Fibroblast of villous mesenchyme (primary cell): Measurements from ENCODE around the gene SYN1. TPM values are rescaled to one million over a fixed set of nuclear protein-coding genes. Genes with fewer than 3 reads are reported as not detected.
"Not testable (repeated sequence)": the region's sequence is repeated elsewhere in the genome, so short reads cannot be mapped to it uniquely, and the experiment has no call there.

Experiments
- DNase-seq: peaks from one replicate; pipeline ENCODE4 v3.0.0-alpha.2; 2010; ENCODE audit warnings: low read depth
- H3K4me3 ChIP-seq: 2 replicates; pipeline ENCODE4 v1.5.1; 2011; ENCODE audit warnings: low read depth, mild to moderate bottlenecking, low read length
- total RNA-seq: library from RNA; depleted of rRNA; stranded (reverse); fragments of >200 nt; gene quantifications from 2 replicates; pipeline ENCODE4 v1.2.3, GENCODE V29; 2012
- TF ChIP-seq, protein P1 (sequence below): IDR thresholded peaks from 2 replicates; pipeline ENCODE4 v1.5.1; 2012; ENCODE audit warnings: low read depth, mild to moderate bottlenecking, low read length; ENCODE audit not compliant: insufficient read depth

The SYN1 gene
- 0.32 TPM in 1 of 2 replicates, not detected in the other for total RNA-seq

DNA sequence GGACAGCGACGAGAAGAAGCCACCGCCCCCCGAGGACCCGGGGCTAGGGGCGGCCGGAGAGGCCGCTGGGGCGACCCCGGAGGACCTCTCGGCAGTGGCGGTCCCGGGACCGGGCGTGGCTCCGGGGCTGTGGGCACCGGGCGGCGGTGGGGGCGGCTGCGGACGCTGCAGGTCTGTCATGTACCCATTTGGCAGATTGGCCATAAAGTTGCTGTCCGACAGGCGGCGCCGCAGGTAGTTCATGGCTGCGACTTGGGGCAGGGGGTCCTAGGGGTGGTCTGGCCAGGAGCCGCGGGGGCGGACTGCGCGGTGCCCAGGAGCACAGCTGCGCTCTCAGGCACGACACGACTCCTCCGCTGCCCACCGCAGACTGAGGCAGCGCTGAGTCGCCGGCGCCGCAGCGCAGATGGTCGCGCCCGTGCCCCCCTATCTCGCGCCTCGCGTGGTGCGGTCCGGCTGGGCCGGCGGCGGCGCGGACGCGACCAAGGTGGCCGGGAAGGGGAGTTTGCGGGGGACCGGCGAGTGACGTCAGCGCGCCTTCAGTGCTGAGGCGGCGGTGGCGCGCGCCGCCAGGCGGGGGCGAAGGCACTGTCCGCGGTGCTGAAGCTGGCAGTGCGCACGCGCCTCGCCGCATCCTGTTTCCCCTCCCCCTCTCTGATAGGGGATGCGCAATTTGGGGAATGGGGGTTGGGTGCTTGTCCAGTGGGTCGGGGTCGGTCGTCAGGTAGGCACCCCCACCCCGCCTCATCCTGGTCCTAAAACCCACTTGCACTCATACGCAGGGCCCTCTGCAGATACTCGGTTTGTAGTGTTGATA is at the start of gene SYN1:
TSS of gene SYN1 (minus strand) at position 372 of the 817 bp plus-strand sequence. CDS start at position 243, 129 bp downstream.
- TF ChIP-seq, protein P1, sequence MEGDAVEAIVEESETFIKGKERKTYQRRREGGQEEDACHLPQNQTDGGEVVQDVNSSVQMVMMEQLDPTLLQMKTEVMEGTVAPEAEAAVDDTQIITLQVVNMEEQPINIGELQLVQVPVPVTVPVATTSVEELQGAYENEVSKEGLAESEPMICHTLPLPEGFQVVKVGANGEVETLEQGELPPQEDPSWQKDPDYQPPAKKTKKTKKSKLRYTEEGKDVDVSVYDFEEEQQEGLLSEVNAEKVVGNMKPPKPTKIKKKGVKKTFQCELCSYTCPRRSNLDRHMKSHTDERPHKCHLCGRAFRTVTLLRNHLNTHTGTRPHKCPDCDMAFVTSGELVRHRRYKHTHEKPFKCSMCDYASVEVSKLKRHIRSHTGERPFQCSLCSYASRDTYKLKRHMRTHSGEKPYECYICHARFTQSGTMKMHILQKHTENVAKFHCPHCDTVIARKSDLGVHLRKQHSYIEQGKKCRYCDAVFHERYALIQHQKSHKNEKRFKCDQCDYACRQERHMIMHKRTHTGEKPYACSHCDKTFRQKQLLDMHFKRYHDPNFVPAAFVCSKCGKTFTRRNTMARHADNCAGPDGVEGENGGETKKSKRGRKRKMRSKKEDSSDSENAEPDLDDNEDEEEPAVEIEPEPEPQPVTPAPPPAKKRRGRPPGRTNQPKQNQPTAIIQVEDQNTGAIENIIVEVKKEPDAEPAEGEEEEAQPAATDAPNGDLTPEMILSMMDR: no peak
- DNase-seq: peak; percentile 79
- H3K4me3 ChIP-seq: peak within 1 kb of the TSS; percentile 46

DNA sequence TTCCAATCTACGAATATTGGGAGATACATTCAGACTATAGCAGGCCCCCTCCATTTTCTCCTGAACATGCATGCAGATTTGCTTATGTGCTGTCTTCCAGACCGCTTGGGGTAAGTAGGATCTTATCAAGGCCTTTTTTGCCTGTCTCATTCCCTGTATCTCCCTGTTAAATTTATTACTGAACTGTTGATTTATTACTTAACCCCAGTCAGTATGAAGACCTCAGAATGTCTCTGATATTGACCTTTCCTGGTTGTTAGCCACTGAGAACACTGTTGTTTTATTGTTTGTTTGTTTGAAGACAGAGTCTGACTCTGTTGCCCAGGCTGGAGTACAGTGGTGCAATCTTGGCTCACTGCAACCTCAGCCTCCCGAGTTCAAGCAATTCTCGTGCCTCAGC is 46.1 kb upstream of the SYN1 start:
- H3K4me3 ChIP-seq, DNase-seq: not testable (repeated sequence)

DNA sequence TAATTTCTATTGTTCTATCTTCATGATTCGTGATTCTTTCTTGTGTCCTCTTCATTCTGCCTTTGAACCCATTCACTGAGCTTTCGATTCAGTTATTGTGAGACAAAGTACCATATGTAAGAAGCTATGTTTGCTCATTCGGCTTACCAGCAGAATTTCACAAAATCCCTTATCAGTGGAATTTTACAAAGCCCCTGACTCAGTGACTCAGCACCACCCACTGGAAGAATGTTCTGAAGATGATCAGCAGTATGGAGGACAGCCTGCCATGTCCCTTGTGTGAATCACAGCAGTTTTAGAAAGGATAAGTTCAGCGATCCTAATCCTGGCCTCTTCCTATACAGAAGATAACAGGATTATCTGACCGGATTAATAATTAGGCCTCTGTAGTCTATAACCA is 45.1 kb upstream of the SYN1 start:
- H3K4me3 ChIP-seq: no peak overlapping the region
- DNase-seq: peak; percentile 74
- TF ChIP-seq, protein P1: no peak

DNA sequence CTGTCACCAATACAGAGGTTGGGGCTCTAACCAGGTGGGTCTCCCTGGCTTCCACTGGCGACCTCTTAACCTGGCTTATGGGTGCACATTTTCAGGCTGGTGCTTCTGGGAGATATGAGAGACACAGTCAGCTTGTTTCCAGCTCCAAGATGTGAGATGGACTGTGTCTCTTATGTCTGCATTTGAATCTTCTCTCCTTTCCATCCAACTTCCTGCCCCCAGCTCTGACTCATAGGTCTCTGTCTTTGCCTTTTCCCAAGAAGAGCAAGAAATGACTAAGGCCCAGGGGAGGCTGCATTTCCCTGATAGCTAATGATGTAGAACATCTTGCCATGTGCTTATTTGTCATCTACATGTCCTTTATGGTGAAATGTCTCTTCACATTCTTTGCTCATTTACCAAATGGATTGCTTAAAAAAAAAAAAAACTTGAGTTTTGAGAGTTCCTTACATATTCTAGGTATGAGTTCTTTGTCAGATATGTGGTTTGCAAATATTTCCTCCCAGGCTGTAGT is 42.5 kb upstream of the SYN1 start:
- DNase-seq: peak; percentile 92
- TF ChIP-seq, protein P1: no peak
- no peak overlapping the region for H3K4me3 ChIP-seq

DNA sequence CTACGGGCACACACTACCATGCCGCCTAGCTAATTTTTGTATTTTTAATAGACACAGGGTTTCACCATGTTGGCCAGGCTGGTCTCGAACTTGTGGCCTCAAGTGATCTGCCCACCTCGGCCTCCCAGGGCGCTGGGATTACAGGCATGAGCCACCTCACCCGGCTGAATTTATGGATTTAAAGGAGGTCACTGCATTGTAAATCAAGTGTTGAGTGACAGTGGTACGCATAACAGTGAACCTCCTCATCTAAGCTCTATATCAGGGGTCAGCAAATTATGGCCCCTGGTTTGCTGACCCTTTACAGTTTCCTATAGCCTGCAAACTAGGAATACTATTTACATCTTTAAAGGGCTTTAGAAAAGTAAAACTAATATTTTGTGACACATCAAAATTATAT is 41.9 kb upstream of the SYN1 start:
- no peak for DNase-seq
- TF ChIP-seq, protein P1: no peak
- H3K4me3 ChIP-seq: no peak overlapping the region

DNA sequence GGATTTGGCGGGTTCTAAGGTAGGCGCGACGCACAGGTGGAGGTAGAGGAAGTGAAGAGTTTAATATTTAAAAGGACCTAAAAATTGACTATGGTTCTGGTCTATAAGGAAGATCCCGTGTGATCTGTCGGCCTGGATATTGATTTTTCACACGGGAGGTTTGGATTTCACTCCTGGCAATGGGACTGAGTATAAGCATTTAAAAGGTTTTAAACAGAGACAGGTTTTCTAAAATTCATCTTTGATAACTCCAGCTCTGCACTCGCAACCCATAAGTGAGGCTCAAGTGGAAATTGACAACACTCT is 39.7 kb upstream of the SYN1 start:
- peak overlapping the region; percentile 71 for H3K4me3 ChIP-seq
- DNase-seq: no peak
- TF ChIP-seq, protein P1: no peak

DNA sequence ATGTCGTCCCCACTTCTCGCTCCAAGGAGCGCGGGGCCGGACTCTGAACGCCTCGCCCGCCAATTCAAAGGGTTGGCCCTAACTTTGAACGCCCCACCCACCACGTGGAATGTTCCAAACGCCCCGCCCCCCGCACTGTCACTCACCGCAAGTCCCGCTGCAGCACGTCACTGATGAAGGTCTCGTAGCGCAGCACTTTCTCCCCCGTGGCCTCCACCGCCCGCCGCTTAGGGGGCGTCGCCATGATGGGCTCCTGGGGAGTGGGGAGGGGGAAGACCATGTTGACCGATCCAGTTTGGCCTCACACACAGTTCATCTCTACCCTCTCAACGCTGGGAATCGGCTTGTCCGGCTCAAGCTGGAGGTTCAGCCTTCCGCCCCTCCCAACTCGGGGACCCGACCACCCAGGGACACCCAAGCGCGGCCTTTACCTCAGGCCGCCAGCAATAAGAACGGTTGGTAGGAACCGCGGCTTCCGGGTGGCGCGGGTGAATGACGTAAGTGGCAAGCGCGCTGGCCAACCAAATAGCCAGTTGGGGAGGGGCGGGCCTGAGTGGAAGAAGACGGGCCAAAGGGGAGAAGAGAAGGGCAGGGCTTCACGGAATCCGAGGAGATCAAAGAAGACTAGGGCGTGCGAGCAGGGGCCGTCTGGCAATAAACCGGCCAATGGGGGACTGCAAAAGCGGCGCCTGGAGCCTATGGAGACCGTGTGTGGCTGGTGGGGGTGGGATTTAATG is 39.2 kb upstream of the SYN1 start, which contains the start of gene UXT:
TSS of gene UXT (minus strand) at position 497 of the 737 bp plus-strand sequence. CDS start at position 244, 253 bp downstream.
- H3K4me3 ChIP-seq: peak within 1 kb of the TSS; percentile 71
- TF ChIP-seq, protein P1: no peak
- peak; percentile 98 for DNase-seq
